ENCODE data around the gene FSTL4. TPM values are rescaled to one million over a fixed set of nuclear protein-coding genes. Genes with fewer than 3 reads are reported as not detected.

FSTL4 gene
- total and polyA plus RNA-seq, 2 experiments from 2014 or later: 0.47 to 0.74 TPM

DNA sequence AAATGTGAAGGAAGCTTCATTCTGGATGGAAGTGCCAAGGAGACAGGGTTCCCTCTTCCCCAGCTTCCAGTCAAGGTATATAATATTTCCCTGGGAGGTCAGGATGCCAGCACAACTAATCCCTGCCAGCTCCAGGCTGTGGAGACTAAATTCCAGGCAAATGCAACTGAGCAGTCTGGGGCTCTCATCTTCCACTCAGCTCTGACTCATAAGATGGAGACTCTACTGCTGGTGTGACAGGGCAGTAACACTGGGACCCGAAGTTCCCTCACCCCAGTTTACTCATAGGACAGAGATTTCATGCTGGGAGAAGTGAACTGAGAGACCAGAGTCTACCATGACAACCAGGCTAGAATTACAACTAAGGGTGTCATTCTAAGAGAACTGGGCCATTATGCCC, 235.4 kb downstream of the FSTL4 start:
- Histone ChIP-seq H3K4me1 (ENCODE audit: insufficient read depth) (no peaks in the 10 kb centered on the region), H2AFZ (no peak overlapping the region), H3K36me3 (replicated peaks; ENCODE audit: insufficient read depth, low read depth) (no peaks in the 10 kb centered on the region), H4K20me1 (ENCODE audit: insufficient read depth, poor library complexity, severe bottlenecking) (no peaks in the 10 kb centered on the region), H3K79me2 (no peaks in the 10 kb centered on the region), H3K27me3 (no peaks in the 10 kb centered on the region), H3K27ac (no peak overlapping the region), H3K4me2 (no peak overlapping the region), H3K9me2 (replicated peaks; ENCODE audit: insufficient read depth) (no peaks in the 10 kb centered on the region), H3K4me3 (no peak overlapping the region), H3K9me3 (ENCODE audit: low read depth) (peaks cover 10% of the 10 kb centered on the region)
- TF ChIP-seq, protein P1, sequence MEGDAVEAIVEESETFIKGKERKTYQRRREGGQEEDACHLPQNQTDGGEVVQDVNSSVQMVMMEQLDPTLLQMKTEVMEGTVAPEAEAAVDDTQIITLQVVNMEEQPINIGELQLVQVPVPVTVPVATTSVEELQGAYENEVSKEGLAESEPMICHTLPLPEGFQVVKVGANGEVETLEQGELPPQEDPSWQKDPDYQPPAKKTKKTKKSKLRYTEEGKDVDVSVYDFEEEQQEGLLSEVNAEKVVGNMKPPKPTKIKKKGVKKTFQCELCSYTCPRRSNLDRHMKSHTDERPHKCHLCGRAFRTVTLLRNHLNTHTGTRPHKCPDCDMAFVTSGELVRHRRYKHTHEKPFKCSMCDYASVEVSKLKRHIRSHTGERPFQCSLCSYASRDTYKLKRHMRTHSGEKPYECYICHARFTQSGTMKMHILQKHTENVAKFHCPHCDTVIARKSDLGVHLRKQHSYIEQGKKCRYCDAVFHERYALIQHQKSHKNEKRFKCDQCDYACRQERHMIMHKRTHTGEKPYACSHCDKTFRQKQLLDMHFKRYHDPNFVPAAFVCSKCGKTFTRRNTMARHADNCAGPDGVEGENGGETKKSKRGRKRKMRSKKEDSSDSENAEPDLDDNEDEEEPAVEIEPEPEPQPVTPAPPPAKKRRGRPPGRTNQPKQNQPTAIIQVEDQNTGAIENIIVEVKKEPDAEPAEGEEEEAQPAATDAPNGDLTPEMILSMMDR (IDR thresholded peaks at IDR 0.05; ENCODE audit: poor library complexity): no peak
- TF ChIP-seq EZH2phosphoT487 (IDR thresholded peaks at IDR 0.05; ENCODE audit: low read depth, severe bottlenecking, unreplicated experiment) (no peak), EZH2 (IDR thresholded peaks at IDR 0.05; ENCODE audit: borderline replicate concordance) (no peak)
- WGBS (ENCODE audit: low lambda C conversion rate, missing lambda C conversion rate): 75% methylated on average over 1 of the region's 1 CpG
- DNase-seq (ENCODE audit: low spot score): no peak

DNA sequence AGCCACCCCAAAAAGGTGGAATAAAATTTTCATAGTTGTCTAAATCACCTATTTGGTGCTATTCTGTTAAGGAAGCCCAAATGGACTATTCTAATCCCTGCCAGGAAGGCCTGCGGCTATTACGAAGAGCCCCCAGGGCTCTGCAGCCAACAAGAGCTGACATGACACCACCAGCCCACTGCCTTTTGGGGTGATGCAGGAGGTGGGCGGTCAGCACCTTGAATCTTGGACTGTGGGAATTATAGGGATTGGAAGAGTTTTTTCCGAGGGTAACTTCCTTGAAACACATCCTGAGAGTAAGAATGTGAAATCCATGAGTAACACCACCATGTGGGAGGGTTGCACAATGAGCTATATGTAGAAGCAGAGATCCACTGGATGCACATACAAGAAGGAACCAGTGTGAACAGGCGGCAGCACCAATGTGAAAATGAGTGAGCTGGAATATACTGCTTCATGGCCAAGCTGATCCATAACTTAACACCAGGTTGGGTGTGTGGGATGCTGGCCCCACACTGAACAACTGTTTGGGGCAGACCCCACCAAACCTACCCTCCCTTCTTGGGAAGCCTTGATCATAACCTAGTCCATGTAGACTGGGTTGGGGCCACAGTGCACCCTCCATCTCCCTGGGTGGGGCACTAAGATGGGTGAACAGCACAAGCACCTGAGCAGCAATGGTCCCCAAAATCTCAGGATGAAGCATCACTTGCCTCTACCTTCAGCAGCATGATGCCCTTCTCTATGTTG, 239.0 kb downstream of the FSTL4 start:
- H3K27me3 ChIP-seq: no peaks in the 10 kb centered on the region
- DNase-seq (ENCODE audit: low spot score): no peak
- TF ChIP-seq EZH2phosphoT487 (IDR thresholded peaks at IDR 0.05; ENCODE audit: low read depth, severe bottlenecking, unreplicated experiment) (no peak), EZH2 (IDR thresholded peaks at IDR 0.05; ENCODE audit: borderline replicate concordance) (no peak)
- TF ChIP-seq, protein P1 (IDR thresholded peaks at IDR 0.05; ENCODE audit: poor library complexity): no peak
- H3K9me3 ChIP-seq (ENCODE audit: low read depth): peaks cover 9% of the 10 kb centered on the region
- WGBS (ENCODE audit: low lambda C conversion rate, missing lambda C conversion rate): 89% methylated on average over 5 of the region's 5 CpGs
- H3K27ac ChIP-seq: no peak overlapping the region
- no peak overlapping the region for H2AFZ ChIP-seq
- H3K79me2 ChIP-seq: no peaks in the 10 kb centered on the region
- no peaks in the 10 kb centered on the region for H3K36me3 ChIP-seq (replicated peaks; ENCODE audit: insufficient read depth, low read depth)
- no peak overlapping the region for H3K4me2 ChIP-seq
- no peak overlapping the region for H3K4me3 ChIP-seq
- no peaks in the 10 kb centered on the region for H3K9me2 ChIP-seq (replicated peaks; ENCODE audit: insufficient read depth)
- H3K4me1 ChIP-seq (ENCODE audit: insufficient read depth): peaks cover 9% of the 10 kb centered on the region
- no peaks in the 10 kb centered on the region for H4K20me1 ChIP-seq (ENCODE audit: insufficient read depth, poor library complexity, severe bottlenecking)

DNA sequence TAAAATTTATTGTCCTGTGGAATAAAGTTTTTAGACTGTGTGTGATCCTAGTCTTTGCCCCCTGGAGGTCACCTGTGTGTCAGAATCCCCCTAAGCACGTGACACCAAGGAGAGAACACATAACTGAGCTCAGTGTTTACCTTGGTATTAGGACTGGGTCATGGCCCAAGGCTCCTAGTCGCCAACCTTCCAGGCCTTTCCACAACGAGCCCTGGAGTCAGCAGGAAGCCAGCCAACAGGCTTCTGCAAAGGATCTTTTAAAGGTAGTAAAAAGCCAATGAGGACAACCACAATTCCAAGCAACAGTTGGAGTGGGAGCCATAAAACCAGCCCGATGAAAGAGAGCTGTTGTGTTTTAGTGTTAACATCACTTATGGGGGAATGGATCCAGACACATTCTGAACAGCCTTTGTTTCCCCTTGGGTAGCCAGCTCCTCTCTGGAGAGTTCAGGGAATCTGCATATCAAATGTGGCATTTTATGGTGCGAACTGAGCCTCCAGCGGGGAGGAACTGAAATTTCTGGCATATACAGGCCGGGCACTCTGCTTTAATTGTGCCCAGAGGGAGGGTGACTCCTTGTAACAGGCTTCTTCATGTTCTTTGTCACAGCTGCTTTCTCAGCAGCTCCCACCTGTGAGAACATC, 239.9 kb downstream of the FSTL4 start:
- DNase-seq (ENCODE audit: low spot score): no peak
- no peaks in the 10 kb centered on the region for H3K79me2 ChIP-seq
- no peaks in the 10 kb centered on the region for H3K9me2 ChIP-seq (replicated peaks; ENCODE audit: insufficient read depth)
- no peak overlapping the region for H3K4me3 ChIP-seq
- no peak overlapping the region for H3K4me2 ChIP-seq
- TF ChIP-seq EZH2 (IDR thresholded peaks at IDR 0.05; ENCODE audit: borderline replicate concordance) (no peak), EZH2phosphoT487 (IDR thresholded peaks at IDR 0.05; ENCODE audit: low read depth, severe bottlenecking, unreplicated experiment) (no peak)
- TF ChIP-seq, protein P1 (IDR thresholded peaks at IDR 0.05; ENCODE audit: poor library complexity): no peak
- H3K9me3 ChIP-seq (ENCODE audit: low read depth): peaks cover under 1% of the 10 kb centered on the region
- 60% methylated on average over 7 of the region's 7 CpGs for WGBS (ENCODE audit: low lambda C conversion rate, missing lambda C conversion rate)
- no peaks in the 10 kb centered on the region for H3K27me3 ChIP-seq
- no peak overlapping the region for H3K27ac ChIP-seq
- H4K20me1 ChIP-seq (ENCODE audit: insufficient read depth, poor library complexity, severe bottlenecking): no peaks in the 10 kb centered on the region
- no peaks in the 10 kb centered on the region for H3K36me3 ChIP-seq (replicated peaks; ENCODE audit: insufficient read depth, low read depth)
- H2AFZ ChIP-seq: no peak overlapping the region
- H3K4me1 ChIP-seq (ENCODE audit: insufficient read depth): peaks cover 12% of the 10 kb centered on the region
